ENCODE measurements around the gene NARS2.
"Not testable (repeated sequence)": the region's sequence is repeated elsewhere in the genome, so short reads cannot be mapped to it uniquely, and the experiment has no call there.

NARS2 gene

DNA sequence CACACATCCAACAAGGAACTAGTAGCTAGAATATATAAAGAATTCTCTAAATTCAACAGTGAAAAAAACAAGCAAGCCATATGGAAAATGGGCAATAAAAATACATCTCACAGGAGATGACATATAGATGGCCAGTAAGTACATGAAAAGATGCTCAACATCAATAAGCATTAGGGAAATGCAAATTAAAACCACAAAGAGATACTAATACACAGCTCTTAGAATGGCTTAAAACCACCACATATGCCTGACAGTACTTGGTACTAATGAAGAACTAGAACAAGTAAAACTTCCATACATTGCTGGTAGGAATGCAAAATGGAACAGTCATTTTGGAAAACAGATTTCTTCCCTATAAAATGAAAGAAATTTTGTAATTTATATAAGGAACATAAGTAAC, 85.5 kb downstream of the NARS2 start:
- no peak for DNase-seq (ENCODE audit: low spot score)

- no peak for DNase-seq (ENCODE audit: low spot score)
Measured at GRCh38 chr11:78478536-78478935, 96.1 kb downstream of the NARS2 start.

DNA sequence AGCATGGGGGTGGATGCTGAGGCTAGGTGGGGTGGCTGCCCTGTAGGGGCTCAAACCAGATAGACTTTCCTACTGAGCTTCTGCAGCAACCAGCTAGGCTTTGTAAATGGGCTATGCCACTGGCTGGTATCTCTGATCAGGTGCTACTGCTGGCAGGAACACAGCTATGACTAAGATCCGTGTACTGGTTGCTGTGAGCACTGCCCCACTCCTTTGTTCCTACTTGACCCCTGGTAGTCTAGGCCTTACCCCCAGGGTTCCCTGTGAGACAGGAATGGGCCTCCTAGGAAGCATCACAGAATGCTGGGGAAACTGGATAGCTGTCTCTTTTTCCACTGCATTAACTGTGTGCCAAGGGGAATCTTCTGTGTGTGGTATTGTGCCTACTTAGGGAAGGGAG, 98.6 kb downstream of the NARS2 start:
- DNase-seq (ENCODE audit: low spot score) = no peak

- no peak for DNase-seq (ENCODE audit: low spot score)
Measured at GRCh38 chr11:78474451-78474850, 100.2 kb downstream of the NARS2 start.

GRCh38 chr11:78472905-78473304, 101.8 kb downstream of the NARS2 start:
- no peak for DNase-seq (ENCODE audit: low spot score)

DNA sequence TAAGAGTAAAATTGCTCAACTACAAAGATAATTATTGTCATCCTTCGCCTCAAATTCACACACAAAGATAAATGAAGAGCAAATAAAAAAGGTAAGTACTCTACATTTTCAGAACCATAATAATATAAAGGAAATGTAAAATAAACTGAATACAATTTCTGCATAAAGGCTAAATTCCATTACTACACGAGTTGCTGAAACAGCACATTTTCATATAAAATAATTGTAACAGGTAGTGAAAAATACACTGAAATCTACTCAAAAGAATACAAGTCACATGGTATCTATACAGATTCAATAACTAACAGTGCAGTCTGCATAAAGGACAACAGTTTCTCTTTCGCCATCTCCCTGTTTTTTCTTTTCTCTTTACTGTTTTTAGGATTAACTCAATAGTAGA, 102.3 kb downstream of the NARS2 start:
- DNase-seq (ENCODE audit: low spot score) = no peak

- DNase-seq (ENCODE audit: low spot score) = no peak
Measured at GRCh38 chr11:78470861-78471442, 103.7 kb downstream of the NARS2 start.

DNA sequence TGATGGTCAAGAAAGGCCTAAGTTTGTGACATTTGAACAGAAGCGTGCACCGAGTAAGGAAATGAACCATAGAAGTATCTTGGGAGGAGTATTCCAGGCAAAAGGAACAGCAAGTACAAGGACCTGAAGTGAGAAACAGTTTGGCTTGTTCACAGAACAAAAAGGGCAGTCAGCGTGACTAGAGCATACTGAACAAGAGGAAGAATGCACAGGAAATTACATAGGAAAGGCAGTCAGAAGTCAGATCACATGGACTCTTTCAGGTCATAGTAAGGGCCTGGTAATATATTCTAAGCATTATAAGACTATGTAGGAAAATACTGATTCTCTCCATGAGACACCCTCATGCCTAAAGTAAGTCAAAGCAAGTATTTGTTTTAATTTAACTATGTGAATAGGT, 104.8 kb downstream of the NARS2 start:
- DNase-seq (ENCODE audit: low spot score) = no peak

- no peak for DNase-seq (ENCODE audit: low spot score)
Measured at GRCh38 chr11:78467931-78468330, 106.7 kb downstream of the NARS2 start.

DNA sequence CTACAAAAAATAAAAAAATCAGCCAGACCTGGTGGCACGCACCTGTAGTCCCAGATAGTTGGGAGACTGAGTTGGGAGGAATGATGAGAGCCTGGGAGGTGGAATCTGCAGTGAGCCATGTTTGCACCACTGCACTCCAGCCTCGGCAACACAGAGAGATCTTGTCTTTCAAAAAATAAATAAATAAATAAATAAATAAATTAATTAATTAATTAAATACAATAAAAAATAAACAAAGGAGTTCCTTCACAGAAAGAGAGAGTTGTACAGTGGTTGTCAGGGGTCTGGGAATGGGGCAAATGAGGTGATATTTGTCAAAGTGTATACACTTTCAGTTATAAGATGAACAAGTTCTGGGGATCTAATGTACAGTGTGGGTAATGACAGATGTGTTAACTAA, 107.3 kb downstream of the NARS2 start:
- DNase-seq (ENCODE audit: low spot score) = no peak

GRCh38 chr11:78465169-78465942, 109.3 kb downstream of the NARS2 start:
- no peak for DNase-seq (ENCODE audit: low spot score)

DNA sequence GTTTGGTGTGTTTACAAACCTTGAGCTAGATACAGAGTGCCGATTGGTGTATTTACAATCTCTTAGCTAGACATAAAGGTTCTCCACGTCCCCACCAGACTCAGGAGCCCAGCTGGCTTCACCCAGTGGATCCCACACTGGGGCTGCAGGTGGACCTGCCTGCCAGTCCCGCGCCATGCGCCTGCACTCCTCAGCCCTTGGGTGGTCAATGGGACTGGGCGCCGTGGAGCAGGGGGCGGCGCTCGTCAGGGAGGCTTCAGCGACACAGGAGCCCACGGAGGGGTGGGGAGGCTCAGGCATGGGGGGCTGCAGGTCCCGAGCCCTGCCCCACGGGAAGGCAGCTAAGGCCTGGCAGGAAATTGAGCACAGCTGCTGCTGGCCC, 109.9 kb downstream of the NARS2 start:
- not testable (repeated sequence) for DNase-seq (ENCODE audit: low spot score)

DNA sequence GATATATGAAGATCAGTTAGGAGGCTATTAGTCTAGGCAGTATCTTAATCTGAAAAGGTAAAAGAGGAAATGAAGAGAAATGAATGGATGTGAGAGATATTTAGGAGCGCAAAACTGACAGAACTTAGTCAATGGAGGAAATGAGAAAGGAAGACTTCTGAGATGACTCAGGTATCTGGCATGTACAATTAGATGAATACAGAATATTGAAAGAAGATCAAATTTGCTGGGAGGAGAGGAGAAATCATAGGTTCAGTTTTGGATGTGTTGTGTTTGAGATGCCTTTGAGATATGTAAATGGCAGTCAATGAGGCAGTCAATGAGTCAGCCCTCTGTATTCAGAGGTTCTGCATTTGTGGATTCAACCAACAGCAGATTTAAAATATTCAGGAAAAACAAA, 114.2 kb downstream of the NARS2 start:
- no peak for DNase-seq (ENCODE audit: low spot score)

- DNase-seq (ENCODE audit: low spot score) = no peak
Measured at GRCh38 chr11:78459738-78460137, 114.9 kb downstream of the NARS2 start.

DNA sequence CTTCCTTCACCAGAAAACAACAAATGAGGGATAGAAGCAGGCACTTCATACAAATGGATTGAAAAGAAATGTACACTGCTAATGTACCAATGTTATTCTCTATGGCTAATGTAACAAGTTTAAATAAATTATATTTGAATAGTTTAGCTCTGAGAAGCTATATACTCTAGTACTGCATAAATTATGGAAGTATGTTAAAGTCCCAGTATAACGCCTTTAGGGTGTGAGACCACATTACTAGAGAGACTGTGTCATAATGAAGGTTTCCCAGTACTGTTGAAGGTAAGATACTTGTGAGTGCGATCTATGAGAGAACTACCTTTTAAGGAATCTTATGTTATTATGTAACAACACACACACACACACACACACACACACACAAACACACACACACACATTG, 117.2 kb downstream of the NARS2 start:
- no peak for DNase-seq (ENCODE audit: low spot score)

DNA sequence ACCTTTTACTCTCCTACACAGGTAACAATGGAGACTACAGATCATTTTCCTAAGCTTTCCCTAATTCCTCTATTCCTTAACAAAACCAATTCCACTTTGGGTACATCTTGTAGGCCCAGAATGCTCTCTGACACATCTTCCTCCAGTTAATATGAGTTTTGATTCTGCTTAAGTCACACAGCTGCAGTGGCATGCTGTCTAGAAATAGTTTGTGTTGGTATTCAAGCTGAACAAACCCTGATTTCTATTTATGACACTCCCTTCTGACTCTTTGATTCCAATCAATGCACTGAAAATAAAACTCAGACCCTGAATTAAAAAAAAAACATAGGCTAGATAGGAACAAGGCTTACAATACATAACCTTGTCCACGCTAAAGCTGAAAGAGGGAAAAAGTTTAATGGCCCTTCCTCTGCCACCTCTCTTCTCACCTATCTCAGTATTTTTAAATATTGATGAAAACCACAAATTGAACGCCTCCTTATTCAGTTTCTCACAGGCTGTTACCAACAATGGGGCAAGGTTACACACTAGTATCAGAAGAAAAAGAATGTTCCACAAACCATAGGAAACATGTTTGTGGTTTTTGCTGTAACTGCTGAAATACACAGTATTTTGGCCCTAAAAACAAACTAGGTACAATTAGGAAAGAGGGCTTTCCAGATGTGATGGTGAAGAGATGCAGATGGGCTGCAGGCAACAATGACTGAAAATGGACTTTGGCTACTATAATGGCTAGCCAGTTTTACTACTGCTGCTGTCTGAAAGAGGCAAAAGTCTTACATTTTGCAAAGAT, 121.3 kb downstream of the NARS2 start:
- DNase-seq (ENCODE audit: low spot score) = no peak

- DNase-seq (ENCODE audit: low spot score) = no peak
Measured at GRCh38 chr11:78451371-78452150, 123.1 kb downstream of the NARS2 start.

GRCh38 chr11:78450866-78451265, 123.8 kb downstream of the NARS2 start:
- no peak for DNase-seq (ENCODE audit: low spot score)

GRCh38 chr11:78449866-78450265, 124.8 kb downstream of the NARS2 start:
- DNase-seq (ENCODE audit: low spot score) = no peak

GRCh38 chr11:78446210-78446609, 128.5 kb downstream of the NARS2 start:
- DNase-seq (ENCODE audit: low spot score) = no peak

GRCh38 chr11:78444726-78445125, 129.9 kb downstream of the NARS2 start:
- DNase-seq (ENCODE audit: low spot score) = no peak

DNA sequence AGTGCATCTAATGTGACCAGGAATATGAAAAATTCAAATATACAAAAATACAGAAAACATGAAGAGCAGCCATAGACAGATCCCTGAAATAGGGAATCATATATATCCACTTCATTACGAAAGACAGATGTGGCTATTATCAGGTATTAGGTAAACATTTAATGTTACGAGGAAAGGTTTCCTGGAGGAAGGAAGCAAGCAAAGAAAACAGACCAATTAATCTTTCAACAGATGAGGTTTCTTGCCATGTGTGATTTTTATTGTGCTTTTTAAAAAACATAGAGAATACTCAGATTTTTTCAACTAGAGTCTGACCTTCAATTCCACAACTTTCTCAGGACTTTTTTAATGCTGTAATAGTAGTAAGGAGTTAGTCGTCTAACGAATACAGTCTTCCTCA, 132.7 kb downstream of the NARS2 start:
- no peak for DNase-seq (ENCODE audit: low spot score)

Data from D341Med (cell line).